ENCODE measurements around the gene KRTAP10-9. TPM values are rescaled to one million over a fixed set of nuclear protein-coding genes. Genes with fewer than 3 reads are reported as not detected.

KRTAP10-9 gene
- total RNA-seq, 1 donor from 2014 or later, result not detected

DNA sequence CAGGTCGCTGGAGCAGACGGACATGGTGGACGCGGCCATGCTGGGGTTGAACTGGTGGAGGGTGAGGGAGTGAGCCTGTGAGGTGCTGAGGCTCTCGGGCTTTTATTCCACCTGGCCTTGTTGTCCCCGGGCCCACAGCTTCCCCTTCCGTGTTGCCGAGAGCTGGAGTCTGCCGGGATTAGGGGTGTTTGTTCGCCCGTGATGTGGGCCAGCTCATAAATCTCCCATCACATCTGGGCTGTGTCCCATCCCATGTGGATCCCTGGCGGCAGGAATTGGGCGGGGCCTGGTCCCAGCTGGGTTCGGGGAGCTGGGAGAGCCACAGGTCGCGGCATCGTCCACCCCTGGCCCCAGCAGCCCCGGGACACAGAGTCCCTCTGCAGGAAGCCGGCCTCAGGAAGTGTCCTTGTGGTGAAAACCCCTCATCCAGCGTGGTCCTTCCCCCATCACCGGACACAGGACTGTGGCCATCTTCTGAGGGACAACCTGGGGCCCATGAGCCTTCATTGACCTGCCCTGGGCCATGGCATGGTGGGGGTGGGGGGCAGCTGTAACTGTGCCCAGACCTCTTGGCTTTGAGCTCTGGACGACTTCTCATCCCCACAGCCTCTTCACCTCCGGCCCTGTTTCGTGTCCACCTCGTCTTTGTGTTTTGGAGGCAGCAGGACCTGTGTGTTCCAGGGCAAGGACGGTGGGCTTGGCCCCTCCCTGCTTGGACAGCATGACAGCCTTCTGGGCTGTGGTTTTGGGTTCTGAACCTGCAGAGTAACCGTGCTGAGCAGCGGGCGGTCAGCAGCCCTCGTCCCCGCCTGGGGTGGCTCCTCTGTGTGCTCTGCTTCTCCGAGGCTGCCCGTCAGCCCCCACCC, 34.2 kb upstream of the KRTAP10-9 start, which contains the start of gene KRTAP10-6:
Gene KRTAP10-6, minus strand, starts transcription at position 60 of the 866 bp plus-strand sequence. Its CDS starts 21 bp downstream, at position 39.
- Mint-ChIP-seq H3K9me3 (no peaks in the 10 kb centered on the region), H3K4me1 (no peaks in the 10 kb centered on the region), H3K36me3 (ENCODE audit: low read depth) (no peaks in the 10 kb centered on the region), H3K27ac (no peak within 1 kb of the TSS), H3K4me3 (no peak within 1 kb of the TSS), H3K27me3 (peaks cover 22% of the 10 kb centered on the region)
- ChIA-PET CTCF (no interaction called here), POLR2A (no interaction called here)
- intact Hi-C loops (cut with micrococcal nuclease), result no loop called here
- no peak for ATAC-seq (ENCODE audit: low read depth)
- TF ChIP-seq, protein P1, sequence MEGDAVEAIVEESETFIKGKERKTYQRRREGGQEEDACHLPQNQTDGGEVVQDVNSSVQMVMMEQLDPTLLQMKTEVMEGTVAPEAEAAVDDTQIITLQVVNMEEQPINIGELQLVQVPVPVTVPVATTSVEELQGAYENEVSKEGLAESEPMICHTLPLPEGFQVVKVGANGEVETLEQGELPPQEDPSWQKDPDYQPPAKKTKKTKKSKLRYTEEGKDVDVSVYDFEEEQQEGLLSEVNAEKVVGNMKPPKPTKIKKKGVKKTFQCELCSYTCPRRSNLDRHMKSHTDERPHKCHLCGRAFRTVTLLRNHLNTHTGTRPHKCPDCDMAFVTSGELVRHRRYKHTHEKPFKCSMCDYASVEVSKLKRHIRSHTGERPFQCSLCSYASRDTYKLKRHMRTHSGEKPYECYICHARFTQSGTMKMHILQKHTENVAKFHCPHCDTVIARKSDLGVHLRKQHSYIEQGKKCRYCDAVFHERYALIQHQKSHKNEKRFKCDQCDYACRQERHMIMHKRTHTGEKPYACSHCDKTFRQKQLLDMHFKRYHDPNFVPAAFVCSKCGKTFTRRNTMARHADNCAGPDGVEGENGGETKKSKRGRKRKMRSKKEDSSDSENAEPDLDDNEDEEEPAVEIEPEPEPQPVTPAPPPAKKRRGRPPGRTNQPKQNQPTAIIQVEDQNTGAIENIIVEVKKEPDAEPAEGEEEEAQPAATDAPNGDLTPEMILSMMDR (IDR thresholded peaks at IDR 0.05), result no peak
- DNase-seq, result no peak

DNA sequence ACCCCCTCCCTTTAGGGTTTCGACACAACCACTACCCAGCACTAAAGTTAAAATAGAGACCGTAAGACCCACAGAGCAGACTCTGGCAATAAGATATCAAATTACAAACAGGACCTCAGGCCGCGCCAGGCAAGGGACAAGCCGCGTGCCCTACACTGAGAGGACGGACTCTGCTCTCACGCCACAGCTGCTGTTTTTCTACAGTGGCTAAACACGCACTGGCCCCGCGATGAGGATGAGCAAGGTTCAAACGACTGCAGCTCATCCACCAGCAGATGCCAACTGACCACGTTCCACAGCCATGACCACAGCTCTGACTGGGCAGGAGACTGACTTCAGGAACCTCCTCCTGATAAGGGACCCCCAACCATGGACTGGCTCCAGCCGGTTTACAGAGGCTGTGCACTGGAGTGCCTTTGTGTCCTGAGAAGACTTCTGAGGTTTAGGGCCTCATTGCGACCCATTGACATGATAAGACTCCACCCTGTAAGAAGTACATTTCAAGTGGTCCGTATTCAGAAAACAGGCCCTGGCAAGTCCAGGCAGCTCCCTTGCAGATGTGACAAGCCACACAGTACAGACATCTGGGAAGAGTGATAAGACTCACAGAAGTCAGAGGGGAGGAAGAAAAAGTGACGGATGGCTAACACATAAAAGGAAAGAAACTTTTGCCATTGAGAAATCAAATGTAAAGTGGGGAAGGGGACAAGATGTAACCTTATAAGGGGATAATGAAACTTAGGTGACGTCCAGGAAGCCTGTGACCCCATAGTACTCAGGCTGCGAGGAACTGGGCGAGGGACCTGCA, 33.1 kb upstream of the KRTAP10-9 start:
- no peak for DNase-seq
- Mint-ChIP-seq H3K4me1 (no peaks in the 10 kb centered on the region), H3K27me3 (peaks cover 20% of the 10 kb centered on the region), H3K4me3 (no peak overlapping the region), H3K36me3 (ENCODE audit: low read depth) (no peaks in the 10 kb centered on the region), H3K9me3 (peaks cover 4% of the 10 kb centered on the region), H3K27ac (no peak overlapping the region)
- intact Hi-C loops (cut with micrococcal nuclease), result no loop called here
- TF ChIP-seq, protein P1 (IDR thresholded peaks at IDR 0.05), result no peak
- ATAC-seq (ENCODE audit: low read depth), result no peak
- CTCF ChIA-PET, result no interaction called here
- POLR2A ChIA-PET, result no interaction called here

DNA sequence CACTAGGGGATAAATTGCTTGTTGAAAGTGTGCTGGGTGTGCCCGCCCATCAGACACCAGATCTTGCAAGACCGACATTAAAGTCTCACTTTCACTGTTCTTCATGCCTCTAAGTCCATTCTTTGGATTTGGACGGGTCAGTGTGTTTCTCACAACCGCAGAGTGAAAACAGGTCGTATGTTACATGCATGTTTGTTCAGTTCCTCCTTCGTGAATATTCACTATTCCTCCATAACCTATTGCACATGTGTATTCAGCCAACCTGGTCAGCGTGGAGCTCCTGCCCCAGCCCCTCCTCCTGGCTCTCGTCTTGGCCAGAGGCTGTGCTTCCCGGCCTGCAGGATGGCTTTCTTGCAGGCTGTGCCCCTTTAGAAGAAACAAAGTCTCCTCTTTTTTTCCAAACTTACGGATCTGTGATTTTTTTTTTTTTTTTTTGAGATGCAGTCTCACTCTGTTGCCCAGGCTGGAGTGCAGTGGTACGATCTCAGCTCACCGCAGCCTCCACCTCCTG, 32.4 kb upstream of the KRTAP10-9 start:
- ChIA-PET CTCF (no interaction called here), POLR2A (no interaction called here)
- ATAC-seq (ENCODE audit: low read depth) (no peak), DNase-seq (no peak)
- H3K4me3 Mint-ChIP-seq, result no peak overlapping the region
- no peak overlapping the region for H3K27ac Mint-ChIP-seq
- TF ChIP-seq, protein P1 (IDR thresholded peaks at IDR 0.05), result no peak
- H3K4me1 Mint-ChIP-seq, result no peaks in the 10 kb centered on the region
- H3K36me3 Mint-ChIP-seq (ENCODE audit: low read depth), result no peaks in the 10 kb centered on the region
- peaks cover 16% of the 10 kb centered on the region for H3K27me3 Mint-ChIP-seq
- intact Hi-C loops (cut with micrococcal nuclease), result no loop called here
- peaks cover 4% of the 10 kb centered on the region for H3K9me3 Mint-ChIP-seq

DNA sequence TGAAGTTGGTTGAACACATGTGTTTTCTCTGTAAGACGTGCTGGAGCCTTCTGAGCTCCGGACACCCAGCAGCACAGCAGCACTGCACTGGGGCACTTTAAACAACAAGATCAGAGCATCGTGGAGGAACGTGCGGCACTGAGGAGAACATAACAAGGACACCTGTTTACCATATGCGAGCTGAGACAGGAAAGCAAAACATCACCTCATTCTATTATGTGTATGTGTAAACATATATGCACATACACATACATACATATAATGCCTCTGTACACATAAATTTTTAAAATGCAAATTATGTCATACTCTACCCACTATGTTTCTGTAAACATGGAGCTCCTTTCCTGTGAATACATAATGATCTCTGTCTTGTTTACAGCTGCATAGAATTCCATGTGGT, 31.4 kb upstream of the KRTAP10-9 start:
- ChIA-PET POLR2A (no interaction called here), CTCF (no interaction called here)
- no peaks in the 10 kb centered on the region for H3K36me3 Mint-ChIP-seq (ENCODE audit: low read depth)
- H3K27ac Mint-ChIP-seq, result no peak overlapping the region
- H3K4me1 Mint-ChIP-seq, result no peaks in the 10 kb centered on the region
- intact Hi-C loops (cut with micrococcal nuclease), result no loop called here
- no peak for DNase-seq
- peaks cover 4% of the 10 kb centered on the region for H3K9me3 Mint-ChIP-seq
- no peak for ATAC-seq (ENCODE audit: low read depth)
- no peak overlapping the region for H3K4me3 Mint-ChIP-seq
- TF ChIP-seq, protein P1 (IDR thresholded peaks at IDR 0.05), result no peak
- peaks cover 20% of the 10 kb centered on the region for H3K27me3 Mint-ChIP-seq

Data from activated B cell treated with CpG ODN at 0.5 μM for 24 hours (primary cell).